Measurements from ENCODE around the gene FSHR. TPM values are rescaled to one million over a fixed set of nuclear protein-coding genes. Genes with fewer than 3 reads are reported as not detected.

Gene FSHR
- total RNA-seq, 2 donors from 2014 or later = 13.6 TPM; not detected in 1

DNA sequence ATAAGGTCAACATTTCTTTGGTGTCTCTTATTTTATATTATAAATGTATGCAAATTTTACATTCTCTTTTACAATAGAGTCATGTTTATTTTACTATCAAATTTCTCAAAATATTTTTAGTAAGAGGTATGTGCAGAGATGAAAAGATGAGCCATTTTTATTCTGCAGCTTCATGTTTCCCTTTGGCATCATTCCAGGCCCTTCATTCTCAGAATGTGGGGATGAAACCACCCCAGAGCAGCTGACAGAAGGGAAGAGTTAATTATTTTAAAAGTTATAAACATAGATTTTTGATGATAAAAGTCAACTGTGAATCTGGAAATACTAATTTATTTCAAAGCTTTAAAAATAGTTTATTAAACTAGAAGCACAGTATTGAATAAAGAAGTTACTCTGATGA, 12.8 kb upstream of the FSHR start:
- intact Hi-C loops (cut with DNase I) = no loop called here
- no peak for DNase-seq (ENCODE audit: low spot score)

DNA sequence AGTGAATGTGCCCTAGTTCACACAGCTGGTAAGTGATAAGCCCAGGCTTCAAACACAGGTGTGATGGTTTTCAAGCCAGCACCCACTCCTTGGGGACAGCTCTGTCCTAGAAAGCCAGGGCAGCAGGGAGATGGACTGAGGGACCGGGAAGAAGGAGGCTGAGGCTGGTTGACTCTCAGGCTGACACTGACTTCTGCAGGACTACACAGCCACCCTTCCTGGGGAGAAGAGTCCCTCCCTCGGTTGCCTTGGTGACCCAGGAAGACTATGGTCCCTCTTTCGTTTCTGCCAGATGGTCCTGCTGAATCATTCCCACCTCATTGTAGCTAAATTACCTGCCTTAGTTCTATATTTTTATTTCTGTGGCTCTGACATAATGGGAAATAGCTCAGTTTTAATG, 11.3 kb upstream of the FSHR start:
- no peak for TF ChIP-seq POLR2AphosphoS5 (IDR thresholded peaks at IDR 0.05)
- TF ChIP-seq CTCF (IDR thresholded peaks at IDR 0.05) = no peak
- TF ChIP-seq POLR2A (IDR thresholded peaks at IDR 0.05) = no peak
- no peak overlapping the region for H3K27ac ChIP-seq
- H3K27me3 ChIP-seq (replicated peaks; ENCODE audit: insufficient read depth) = no peaks in the 10 kb centered on the region
- no peak overlapping the region for H3K4me3 ChIP-seq
- DNase-seq (ENCODE audit: low spot score) = no peak
- intact Hi-C loops (cut with DNase I) = no loop called here
- no peaks in the 10 kb centered on the region for H3K9me3 ChIP-seq
- WGBS = 75% methylated on average over 3 of the region's 3 CpGs
- H3K4me1 ChIP-seq (replicated peaks) = no peaks in the 10 kb centered on the region
- no peaks in the 10 kb centered on the region for H3K36me3 ChIP-seq

More for the DNA sequence above, 12.8 kb upstream of the FSHR start:
- TF ChIP-seq POLR2A (IDR thresholded peaks at IDR 0.05) = no peak
- TF ChIP-seq CTCF (IDR thresholded peaks at IDR 0.05) = no peak
- no peak for TF ChIP-seq POLR2AphosphoS5 (IDR thresholded peaks at IDR 0.05)
- no peaks in the 10 kb centered on the region for H3K4me1 ChIP-seq (replicated peaks)
- H3K36me3 ChIP-seq = no peaks in the 10 kb centered on the region
- H3K4me3 ChIP-seq = no peak overlapping the region
- H3K27me3 ChIP-seq (replicated peaks; ENCODE audit: insufficient read depth) = no peaks in the 10 kb centered on the region
- H3K9me3 ChIP-seq = no peaks in the 10 kb centered on the region
- no peak overlapping the region for H3K27ac ChIP-seq

DNA sequence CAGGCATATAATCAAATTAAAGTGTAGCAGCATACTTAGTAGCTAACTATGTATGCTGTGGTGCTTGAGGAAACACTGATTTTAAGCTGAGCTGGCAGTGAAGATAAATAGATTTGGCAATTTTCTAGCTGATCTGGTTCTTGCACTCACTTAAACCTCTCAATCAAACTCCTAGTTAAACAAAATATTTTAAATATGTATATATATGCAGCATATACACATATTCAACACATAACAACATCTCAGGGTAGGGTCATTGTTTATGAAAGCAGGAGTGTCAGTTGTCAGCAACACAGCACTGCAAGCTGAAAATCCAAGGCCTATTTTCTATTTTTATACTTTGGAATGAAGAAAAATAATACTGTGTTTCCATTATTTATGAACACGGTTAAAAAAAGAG, 10.4 kb upstream of the FSHR start:
- no peak overlapping the region for H3K4me3 ChIP-seq
- 96% methylated on average over 1 of the region's 1 CpG for WGBS
- no peaks in the 10 kb centered on the region for H3K4me1 ChIP-seq (replicated peaks)
- H3K36me3 ChIP-seq = no peaks in the 10 kb centered on the region
- H3K27me3 ChIP-seq (replicated peaks; ENCODE audit: insufficient read depth) = no peaks in the 10 kb centered on the region
- no peak for TF ChIP-seq CTCF (IDR thresholded peaks at IDR 0.05)
- TF ChIP-seq POLR2A (IDR thresholded peaks at IDR 0.05) = no peak
- TF ChIP-seq POLR2AphosphoS5 (IDR thresholded peaks at IDR 0.05) = no peak
- intact Hi-C loops (cut with DNase I) = no loop called here
- no peak for DNase-seq (ENCODE audit: low spot score)
- no peak overlapping the region for H3K27ac ChIP-seq
- H3K9me3 ChIP-seq = no peaks in the 10 kb centered on the region

DNA sequence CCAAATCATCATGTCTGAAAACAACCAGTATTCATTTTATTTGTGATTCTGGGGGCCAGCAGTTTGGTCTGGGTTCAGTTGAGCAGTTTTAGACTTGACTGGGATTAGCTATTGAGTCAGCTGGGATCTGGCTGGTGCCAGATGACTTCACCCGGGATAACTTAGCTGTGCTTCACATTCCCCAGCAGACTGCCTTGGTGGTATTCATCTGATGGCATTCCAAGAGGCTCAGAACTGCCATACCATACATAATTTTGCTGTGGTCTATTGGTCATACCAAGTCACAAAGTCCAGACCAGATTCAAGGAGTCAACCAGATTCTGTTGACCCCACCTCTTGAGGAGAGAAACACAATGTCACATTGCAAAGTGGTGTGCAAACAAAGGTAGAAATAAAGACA, 7.8 kb upstream of the FSHR start:
- Histone ChIP-seq H3K4me3 (no peak overlapping the region), H3K27ac (no peak overlapping the region), H3K27me3 (replicated peaks; ENCODE audit: insufficient read depth) (no peaks in the 10 kb centered on the region), H3K36me3 (no peaks in the 10 kb centered on the region), H3K9me3 (no peaks in the 10 kb centered on the region), H3K4me1 (replicated peaks) (no peaks in the 10 kb centered on the region)
- 94% methylated on average over 1 of the region's 1 CpG for WGBS
- intact Hi-C loops (cut with DNase I) = no loop called here
- no peak for DNase-seq (ENCODE audit: low spot score)
- TF ChIP-seq CTCF (IDR thresholded peaks at IDR 0.05) = no peak
- no peak for TF ChIP-seq POLR2A (IDR thresholded peaks at IDR 0.05)
- TF ChIP-seq POLR2AphosphoS5 (IDR thresholded peaks at IDR 0.05) = no peak

- WGBS = 38% methylated on average over 7 of the region's 7 CpGs
- no peak overlapping the region for H3K4me3 ChIP-seq
- intact Hi-C loops (cut with DNase I) = no loop called here
These were observed 576 bp upstream of the FSHR start for GRCh38 chr2:49154891-49155290.

More at GRCh38 chr2:49154891-49155290, 576 bp upstream of the FSHR start:
- Histone ChIP-seq H3K27me3 (replicated peaks; ENCODE audit: insufficient read depth) (no peaks in the 10 kb centered on the region), H3K4me1 (replicated peaks) (no peaks in the 10 kb centered on the region), H3K36me3 (no peaks in the 10 kb centered on the region), H3K27ac (no peak overlapping the region), H3K9me3 (no peaks in the 10 kb centered on the region)
- no peak for TF ChIP-seq POLR2A (IDR thresholded peaks at IDR 0.05)
- no peak for TF ChIP-seq POLR2AphosphoS5 (IDR thresholded peaks at IDR 0.05)
- no peak for TF ChIP-seq CTCF (IDR thresholded peaks at IDR 0.05)
- no peak for DNase-seq (ENCODE audit: low spot score)

Measured in prostate gland (tissue), 2 donors.